GM23338 (cell line): Measurements from ENCODE around the gene DCAF11. TPM values are rescaled to one million over a fixed set of nuclear protein-coding genes. Genes with fewer than 3 reads are reported as not detected.

Experiments used
- ATAC-seq: fragments of 200-7000 bp; cut with Tn5 transposase; 3 replicates; pipeline ENCODE4 v1.9.1; 2020
- DNase-seq: peaks from one replicate; pipeline ENCODE4 v3.0.0-alpha.2; 2015; ENCODE audit warnings: low spot score
- H2AFZ ChIP-seq: fragments of 200-600 bp; sonication (generic); 2 replicates; pipeline ENCODE4 v1.8.0; 2016; ENCODE audit warnings: antibody characterized with exemption, mild to moderate bottlenecking, moderate library complexity
- H3F3A ChIP-seq: fragments of 200-600 bp; sonication (generic); replicated peaks from 2 replicates; pipeline ENCODE4 v1.8.0; 2017; ENCODE audit warnings: antibody characterized with exemption, mixed run types, low read depth
- H3K27ac ChIP-seq: fragments of 200-600 bp; sonication (generic); 2 replicates; pipeline ENCODE4 v1.6.1; 2016; ENCODE audit warnings: low read depth
- H3K27me3 ChIP-seq: fragments of 200-600 bp; sonication (generic); 2 replicates; pipeline ENCODE4 v1.8.0; 2016; ENCODE audit warnings: mild to moderate bottlenecking, mixed run types, moderate library complexity; ENCODE audit not compliant: insufficient read depth
- H3K36me3 ChIP-seq: fragments of 200-600 bp; sonication (generic); 2 replicates; pipeline ENCODE4 v1.8.0; 2016; ENCODE audit warnings: mild to moderate bottlenecking; ENCODE audit not compliant: insufficient read depth
- H3K4me1 ChIP-seq: fragments of 200-600 bp; sonication (generic); 2 replicates; pipeline ENCODE4 v1.8.0; 2016; ENCODE audit warnings: mild to moderate bottlenecking, moderate library complexity; ENCODE audit not compliant: insufficient read depth
- H3K4me2 ChIP-seq: fragments of 200-600 bp; sonication (generic); 2 replicates; pipeline ENCODE4 v1.7.1; 2017; ENCODE audit warnings: mixed run types
- H3K4me3 ChIP-seq: fragments of 200-600 bp; sonication (generic); 2 replicates; pipeline ENCODE4 v1.6.1; 2016; ENCODE audit warnings: mixed run types
- H3K79me2 ChIP-seq: fragments of 200-600 bp; sonication (generic); replicated peaks from 2 replicates; pipeline ENCODE4 v1.8.0; 2017; ENCODE audit warnings: mild to moderate bottlenecking; ENCODE audit not compliant: insufficient read depth
- H3K9me2 ChIP-seq: fragments of 200-600 bp; sonication (generic); 2 replicates; pipeline ENCODE4 v1.8.0; 2017; ENCODE audit not compliant: insufficient read depth
- H4K20me1 ChIP-seq: fragments of 200-600 bp; sonication (generic); replicated peaks from 2 replicates; pipeline ENCODE4 v1.8.0; 2017; ENCODE audit warnings: mild to moderate bottlenecking; ENCODE audit not compliant: insufficient read depth
- H3K27ac Mint-ChIP-seq: 2 replicates; pipeline ENCODE4 v1.8.0; 2020; ENCODE audit warnings: inconsistent platforms, mild to moderate bottlenecking, moderate library complexity, mixed read lengths
- H3K27me3 Mint-ChIP-seq: 3 replicates; pipeline ENCODE4 v1.8.0; 2022; ENCODE audit warnings: low read depth, mild to moderate bottlenecking, moderate library complexity, mixed read lengths, inconsistent platforms; ENCODE audit not compliant: insufficient read depth, poor library complexity
- H3K36me3 Mint-ChIP-seq: 3 replicates; pipeline ENCODE4 v1.8.0; 2021; ENCODE audit warnings: low read depth, mild to moderate bottlenecking, inconsistent platforms, moderate library complexity, mixed read lengths
- H3K4me1 Mint-ChIP-seq: 3 replicates; pipeline ENCODE4 v1.8.0; 2020; ENCODE audit warnings: mild to moderate bottlenecking, inconsistent platforms, mixed read lengths
- H3K4me3 Mint-ChIP-seq: 3 replicates; pipeline ENCODE4 v1.8.0; 2021; ENCODE audit warnings: moderate library complexity, mild to moderate bottlenecking, inconsistent platforms, mixed read lengths
- H3K9me3 Mint-ChIP-seq: 3 replicates; pipeline ENCODE4 v1.8.0; 2020; ENCODE audit warnings: moderate library complexity, mild to moderate bottlenecking, inconsistent platforms, mixed read lengths
- CREB1 ChIP-seq: fragments of 250-450 bp; sonication (Bioruptor Pico); IDR thresholded peaks from 2 replicates; pipeline ENCODE4 v1.5.0; 2020; ENCODE audit warnings: low read depth, mild to moderate bottlenecking, moderate library complexity
- EZH2 ChIP-seq: fragments of 200-600 bp; sonication (generic); IDR thresholded peaks from one replicate; pipeline ENCODE4 v1.8.0; 2017; ENCODE audit warnings: antibody characterized with exemption, mild to moderate bottlenecking, low read depth; ENCODE audit not compliant: unreplicated experiment
- NANOG ChIP-seq: IDR thresholded peaks from 2 replicates; pipeline ENCODE4 v1.6.1; 2016; ENCODE audit warnings: antibody characterized with exemption, borderline replicate concordance
- ZNF114 ChIP-seq: fragments of 250-450 bp; sonication (Bioruptor Pico); IDR thresholded peaks from 2 replicates; pipeline ENCODE4 v1.5.0; 2020; ENCODE audit warnings: mild to moderate bottlenecking, moderate library complexity
- ZNF331 ChIP-seq: fragments of 250-450 bp; sonication (Bioruptor Pico); IDR thresholded peaks from 2 replicates; pipeline ENCODE4 v1.5.0; 2020; ENCODE audit warnings: low read depth, mild to moderate bottlenecking, moderate library complexity
- polyA plus RNA-seq: library from polyadenylated mRNA; unstranded; fragments of >200 nt; fragmentation: Nextera tagmentation; extraction: Ambion mirVana; gene quantifications from 2 replicates; pipeline ENCODE4 v1.2.1, GENCODE V29; 2016
- total RNA-seq: library from RNA; depleted of rRNA; stranded (reverse); fragments of >200 nt; shearing (Covaris generic); gene quantifications from 2 replicates; pipeline ENCODE4 v1.2.3, GENCODE V29; 2014
- TF ChIP-seq, protein P1 (sequence below), 2 experiments: fragments of 200-600 bp in 1 of 2; sonication (generic) in 1 of 2; conservative IDR thresholded peaks; 2 replicates each; pipeline versions ENCODE4 v1.5.1 to v1.6.1; 2016 to 2017; ENCODE audit warnings: antibody characterized with exemption in 2 of 2, low read depth in 2 of 2, mild to moderate bottlenecking in 2 of 2, moderate library complexity in 1 of 2
- TF ChIP-seq, protein P2 (sequence below): IDR thresholded peaks from 2 replicates; pipeline ENCODE4 v1.6.1; 2016; ENCODE audit warnings: antibody characterized with exemption
- TF ChIP-seq, protein P3 (sequence below): IDR thresholded peaks from one replicate; pipeline ENCODE4 v1.6.1; 2018; ENCODE audit warnings: antibody characterized with exemption; ENCODE audit not compliant: unreplicated experiment

DCAF11 gene
- total and polyA plus RNA-seq, 2 experiments from 2014 or later, result 18.6 to 93.2 TPM

DNA sequence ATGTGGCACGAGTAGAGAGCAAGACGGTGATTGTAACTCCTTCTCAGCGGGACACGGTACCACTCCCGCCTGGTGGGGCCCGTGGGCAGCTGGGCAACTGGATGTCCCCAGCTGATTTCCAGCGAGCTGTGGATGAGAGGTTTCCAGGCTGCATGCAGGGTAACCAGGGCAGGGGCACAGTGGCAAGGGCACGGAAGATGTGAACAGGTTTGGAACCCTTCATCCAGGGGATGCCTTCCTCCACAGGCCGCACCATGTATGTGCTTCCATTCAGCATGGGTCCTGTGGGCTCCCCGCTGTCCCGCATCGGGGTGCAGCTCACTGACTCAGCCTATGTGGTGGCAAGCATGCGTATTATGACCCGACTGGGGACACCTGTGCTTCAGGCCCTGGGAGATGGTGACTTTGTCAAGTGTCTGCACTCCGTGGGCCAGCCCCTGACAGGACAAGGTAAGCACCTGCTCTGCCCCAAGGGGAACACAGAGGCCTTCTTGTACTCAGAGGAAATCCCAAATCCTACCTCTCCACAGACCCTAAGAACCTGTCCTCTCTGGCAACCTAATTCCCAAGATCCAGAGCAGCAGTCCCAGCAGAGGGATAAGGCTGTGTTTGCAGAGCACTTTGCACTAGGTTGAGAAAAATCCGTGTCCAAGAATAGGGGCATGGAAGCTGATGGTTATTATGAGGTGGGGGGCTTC lies 16.2 kb upstream of the DCAF11 start:
- H3K9me2 ChIP-seq, result no peaks in the 10 kb centered on the region
- Mint-ChIP-seq H3K27ac (no peak overlapping the region), H3K4me1 (peaks cover 15% of the 10 kb centered on the region), H3K36me3 (peaks cover 85% of the 10 kb centered on the region), H3K9me3 (peaks cover 7% of the 10 kb centered on the region; the same call in 2 of the 3 replicates), H3K4me3 (no peak overlapping the region), H3K27me3 (peaks cover 14% of the 10 kb centered on the region)
- no peak for DNase-seq
- H3K27ac ChIP-seq, result no peak overlapping the region
- H2AFZ ChIP-seq, result no peak overlapping the region
- H3K79me2 ChIP-seq, result peaks cover 22% of the 10 kb centered on the region
- peaks cover 8% of the 10 kb centered on the region for H3F3A ChIP-seq
- ATAC-seq, result no peak
- no peak overlapping the region for H3K4me3 ChIP-seq
- H4K20me1 ChIP-seq, result peaks cover 5% of the 10 kb centered on the region; the same call in 1 of the 2 replicates
- peaks cover 17% of the 10 kb centered on the region for H3K36me3 ChIP-seq
- TF ChIP-seq NANOG (no peak), EZH2 (no peak), ZNF114 (CRISPR knock-in tag) (no peak), CREB1 (CRISPR knock-in tag) (no peak), ZNF331 (no peak)
- TF ChIP-seq, protein P1, sequence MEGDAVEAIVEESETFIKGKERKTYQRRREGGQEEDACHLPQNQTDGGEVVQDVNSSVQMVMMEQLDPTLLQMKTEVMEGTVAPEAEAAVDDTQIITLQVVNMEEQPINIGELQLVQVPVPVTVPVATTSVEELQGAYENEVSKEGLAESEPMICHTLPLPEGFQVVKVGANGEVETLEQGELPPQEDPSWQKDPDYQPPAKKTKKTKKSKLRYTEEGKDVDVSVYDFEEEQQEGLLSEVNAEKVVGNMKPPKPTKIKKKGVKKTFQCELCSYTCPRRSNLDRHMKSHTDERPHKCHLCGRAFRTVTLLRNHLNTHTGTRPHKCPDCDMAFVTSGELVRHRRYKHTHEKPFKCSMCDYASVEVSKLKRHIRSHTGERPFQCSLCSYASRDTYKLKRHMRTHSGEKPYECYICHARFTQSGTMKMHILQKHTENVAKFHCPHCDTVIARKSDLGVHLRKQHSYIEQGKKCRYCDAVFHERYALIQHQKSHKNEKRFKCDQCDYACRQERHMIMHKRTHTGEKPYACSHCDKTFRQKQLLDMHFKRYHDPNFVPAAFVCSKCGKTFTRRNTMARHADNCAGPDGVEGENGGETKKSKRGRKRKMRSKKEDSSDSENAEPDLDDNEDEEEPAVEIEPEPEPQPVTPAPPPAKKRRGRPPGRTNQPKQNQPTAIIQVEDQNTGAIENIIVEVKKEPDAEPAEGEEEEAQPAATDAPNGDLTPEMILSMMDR (conservative IDR thresholded peaks at IDR 0.05; ENCODE audit: low read depth in 2 of 2), result no peak
- TF ChIP-seq, protein P2, sequence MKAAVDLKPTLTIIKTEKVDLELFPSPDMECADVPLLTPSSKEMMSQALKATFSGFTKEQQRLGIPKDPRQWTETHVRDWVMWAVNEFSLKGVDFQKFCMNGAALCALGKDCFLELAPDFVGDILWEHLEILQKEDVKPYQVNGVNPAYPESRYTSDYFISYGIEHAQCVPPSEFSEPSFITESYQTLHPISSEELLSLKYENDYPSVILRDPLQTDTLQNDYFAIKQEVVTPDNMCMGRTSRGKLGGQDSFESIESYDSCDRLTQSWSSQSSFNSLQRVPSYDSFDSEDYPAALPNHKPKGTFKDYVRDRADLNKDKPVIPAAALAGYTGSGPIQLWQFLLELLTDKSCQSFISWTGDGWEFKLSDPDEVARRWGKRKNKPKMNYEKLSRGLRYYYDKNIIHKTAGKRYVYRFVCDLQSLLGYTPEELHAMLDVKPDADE, result no peak
- TF ChIP-seq, protein P3, sequence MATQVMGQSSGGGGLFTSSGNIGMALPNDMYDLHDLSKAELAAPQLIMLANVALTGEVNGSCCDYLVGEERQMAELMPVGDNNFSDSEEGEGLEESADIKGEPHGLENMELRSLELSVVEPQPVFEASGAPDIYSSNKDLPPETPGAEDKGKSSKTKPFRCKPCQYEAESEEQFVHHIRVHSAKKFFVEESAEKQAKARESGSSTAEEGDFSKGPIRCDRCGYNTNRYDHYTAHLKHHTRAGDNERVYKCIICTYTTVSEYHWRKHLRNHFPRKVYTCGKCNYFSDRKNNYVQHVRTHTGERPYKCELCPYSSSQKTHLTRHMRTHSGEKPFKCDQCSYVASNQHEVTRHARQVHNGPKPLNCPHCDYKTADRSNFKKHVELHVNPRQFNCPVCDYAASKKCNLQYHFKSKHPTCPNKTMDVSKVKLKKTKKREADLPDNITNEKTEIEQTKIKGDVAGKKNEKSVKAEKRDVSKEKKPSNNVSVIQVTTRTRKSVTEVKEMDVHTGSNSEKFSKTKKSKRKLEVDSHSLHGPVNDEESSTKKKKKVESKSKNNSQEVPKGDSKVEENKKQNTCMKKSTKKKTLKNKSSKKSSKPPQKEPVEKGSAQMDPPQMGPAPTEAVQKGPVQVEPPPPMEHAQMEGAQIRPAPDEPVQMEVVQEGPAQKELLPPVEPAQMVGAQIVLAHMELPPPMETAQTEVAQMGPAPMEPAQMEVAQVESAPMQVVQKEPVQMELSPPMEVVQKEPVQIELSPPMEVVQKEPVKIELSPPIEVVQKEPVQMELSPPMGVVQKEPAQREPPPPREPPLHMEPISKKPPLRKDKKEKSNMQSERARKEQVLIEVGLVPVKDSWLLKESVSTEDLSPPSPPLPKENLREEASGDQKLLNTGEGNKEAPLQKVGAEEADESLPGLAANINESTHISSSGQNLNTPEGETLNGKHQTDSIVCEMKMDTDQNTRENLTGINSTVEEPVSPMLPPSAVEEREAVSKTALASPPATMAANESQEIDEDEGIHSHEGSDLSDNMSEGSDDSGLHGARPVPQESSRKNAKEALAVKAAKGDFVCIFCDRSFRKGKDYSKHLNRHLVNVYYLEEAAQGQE, result no peak
- H3K4me1 ChIP-seq, result peaks cover 10% of the 10 kb centered on the region
- H3K4me2 ChIP-seq, result no peak overlapping the region
- H3K27me3 ChIP-seq, result no peaks in the 10 kb centered on the region
